HepG2 (cell line): Measurements from ENCODE around the gene FNDC3B. TPM values are rescaled to one million over a fixed set of nuclear protein-coding genes. Genes with fewer than 3 reads are reported as not detected.
A peak's percentile ranks its signal among the peaks of the same experiment; 100 is the strongest.

Experiments used
- CHD4 ChIP-seq: fragments of 200-600 bp; sonication (generic); IDR thresholded peaks from 2 replicates; pipeline ENCODE4 v1.7.0; 2017; ENCODE audit warnings: mild to moderate bottlenecking, low read length, borderline replicate concordance
- DRAP1 ChIP-seq: IDR thresholded peaks from 2 replicates; pipeline ENCODE4 v1.6.1; 2016; ENCODE audit warnings: missing genetic modification reagents, missing compliant biosample characterization
- EEA1 ChIP-seq: sonication (generic); formaldehyde crosslinking; IDR thresholded peaks from 2 replicates; pipeline ENCODE4 v1.5.1; 2020; ENCODE audit warnings: mild to moderate bottlenecking, missing genetic modification reagents, borderline replicate concordance
- ERF ChIP-seq: IDR thresholded peaks from 2 replicates; pipeline ENCODE4 v1.6.1; 2018; ENCODE audit warnings: missing biosample characterization, missing genetic modification reagents
- HNF4A ChIP-seq: sonication (generic); formaldehyde crosslinking; IDR thresholded peaks from 2 replicates; pipeline ENCODE4 v1.4.0; 2020; ENCODE audit warnings: missing genetic modification reagents
- REST ChIP-seq, 2 experiments: IDR thresholded peaks; 2 replicates each; pipeline ENCODE4 v1.6.1; 2011 to 2012; ENCODE audit warnings: low read length in 2 of 2, borderline replicate concordance in 1 of 2, low read depth in 1 of 2, mild to moderate bottlenecking in 1 of 2, moderate library complexity in 1 of 2
- RFX5 ChIP-seq: IDR thresholded peaks from 2 replicates; pipeline ENCODE4 v1.6.1; 2011; ENCODE audit warnings: low read depth, low read length, improper control_type of control experiment
- SMC3 ChIP-seq: IDR thresholded peaks from 2 replicates; pipeline ENCODE4 v1.6.1; 2011; ENCODE audit warnings: low read length, improper control_type of control experiment
- SNAPC4 ChIP-seq: sonication (generic); formaldehyde crosslinking; IDR thresholded peaks from 2 replicates; pipeline ENCODE4 v1.4.0; 2020; ENCODE audit warnings: mild to moderate bottlenecking, missing genetic modification reagents
- SOX13 ChIP-seq, 3 experiments: fragments of 450-650 bp in 1 of 3; sonication (generic) in 1 of 3; formaldehyde crosslinking in 1 of 3; IDR thresholded peaks in 2 of 3; conservative IDR thresholded peaks in 1 of 3; 2 replicates each; pipeline versions ENCODE4 v1.5.0 to v1.6.1; 2016 to 2020; ENCODE audit warnings: antibody characterized with exemption in 1 of 3, mild to moderate bottlenecking in 1 of 3, missing compliant biosample characterization in 1 of 3, missing genetic modification reagents in 1 of 3, moderate library complexity in 1 of 3
- SP4 ChIP-seq: sonication (generic); formaldehyde crosslinking; IDR thresholded peaks from 2 replicates; pipeline ENCODE4 v1.8.1; 2023; ENCODE audit warnings: mild to moderate bottlenecking, missing genetic modification reagents
- SRSF4 ChIP-seq: fragments of 200-400 bp; formaldehyde crosslinking; IDR thresholded peaks from one replicate; pipeline ENCODE4 v1.6.1; 2018; ENCODE audit warnings: mild to moderate bottlenecking, low read depth, low read length, moderate library complexity; ENCODE audit not compliant: poor library complexity, severe bottlenecking
- SUZ12 ChIP-seq: fragments of 150-350 bp; IDR thresholded peaks from 2 replicates; pipeline ENCODE4 v1.6.1; 2014; ENCODE audit warnings: low read depth, low read length
- ZBTB42 ChIP-seq: sonication (generic); formaldehyde crosslinking; IDR thresholded peaks from 2 replicates; pipeline ENCODE4 v1.5.0; 2020; ENCODE audit warnings: mild to moderate bottlenecking, missing genetic modification reagents
- ZGPAT ChIP-seq: IDR thresholded peaks from 2 replicates; pipeline ENCODE4 v1.6.1; 2016; ENCODE audit warnings: mild to moderate bottlenecking
- ZMAT5 ChIP-seq: sonication (generic); formaldehyde crosslinking; IDR thresholded peaks from 2 replicates; pipeline ENCODE4 v1.5.0; 2020; ENCODE audit warnings: mild to moderate bottlenecking, low read depth, missing genetic modification reagents, borderline replicate concordance
- ZNF317 ChIP-seq: sonication (generic); formaldehyde crosslinking; IDR thresholded peaks from 2 replicates; pipeline ENCODE4 v1.5.0; 2020; ENCODE audit warnings: mild to moderate bottlenecking, missing genetic modification reagents
- ZNF562 ChIP-seq: sonication (generic); formaldehyde crosslinking; IDR thresholded peaks from 2 replicates; pipeline ENCODE4 v1.8.0; 2022; ENCODE audit warnings: missing genetic modification reagents, borderline replicate concordance
- ZNF816 ChIP-seq: sonication (generic); formaldehyde crosslinking; IDR thresholded peaks from 2 replicates; pipeline ENCODE4 v1.8.0; 2022; ENCODE audit warnings: missing genetic modification reagents, mild to moderate bottlenecking, borderline replicate concordance
- polyA plus RNA-seq, 8 experiments: library from polyadenylated mRNA; depleted of rRNA in 3 of 8; stranded (reverse) in 7 of 8; unstranded in 1 of 8; fragments of >200 nt; fragmentation: Illumina TruSeq in 4 of 8; extraction: Trizol in 4 of 8; gene quantifications; 2 replicates each; pipeline versions ENCODE4 v1.2.1 to v1.2.3, GENCODE V29; 2011 to 2016; ENCODE audit warnings: low read depth in 4 of 8, missing spikeins in 1 of 8, mixed read lengths in 1 of 8; ENCODE audit not compliant: insufficient read depth in 1 of 8
- total RNA-seq, 5 experiments: library from RNA; depleted of rRNA; stranded (reverse); fragments of >200 nt; fragmentation: Illumina TruSeq; extraction: Trizol; gene quantifications; 2 replicates each; pipeline ENCODE4 v1.2.3, GENCODE V29; 2016; ENCODE audit warnings: low read depth in 1 of 5

The FNDC3B gene
- total and polyA plus RNA-seq, 2 of the 13 experiments (the other 11 are each of a cell fraction or from before 2014, with no cell fraction given) = 74.8 to 103 TPM

- TF ChIP-seq ZMAT5 = no peak
- peak; percentile 89 for TF ChIP-seq HNF4A (CRISPR knock-in tag)
- TF ChIP-seq ZNF562 (CRISPR knock-in tag) = no peak
- 0 out of 2 replicates have a peak, but pooled peaks have one; percentile 59 for TF ChIP-seq CHD4
- peak; percentile 54; the same call in 1 of the 2 replicates for TF ChIP-seq SOX13 (IDR thresholded peaks at IDR 0.05)
- TF ChIP-seq SOX13 (CRISPR knock-in tag; conservative IDR thresholded peaks at IDR 0.05 in 1 of 2, IDR thresholded peaks at IDR 0.05 in 1 of 2) = peak; percentile 81 to 84; a peak in 3 of 4 replicates
- no peak for TF ChIP-seq DRAP1 (CRISPR knock-in tag)
- no peak for TF ChIP-seq EEA1 (CRISPR knock-in tag)
- peak; percentile 41; the same call in 1 of the 2 replicates for TF ChIP-seq ERF (CRISPR knock-in tag)
- TF ChIP-seq SMC3 = no peak
- no peak for TF ChIP-seq SUZ12
- peak in 1 of 2 experiments; percentile 57; a peak in 1 of 4 replicates for TF ChIP-seq REST (IDR thresholded peaks at IDR 0.05; ENCODE audit: borderline replicate concordance in 1 of 2, low read depth in 1 of 2, low read length in 2 of 2)
- no peak for TF ChIP-seq RFX5
- no peak for TF ChIP-seq SP4 (CRISPR knock-in tag)
- no peak for TF ChIP-seq ZBTB42 (CRISPR knock-in tag)
- TF ChIP-seq ZGPAT (CRISPR knock-in tag) = peak; percentile 68; the same call in 1 of the 2 replicates
- TF ChIP-seq SRSF4 = no peak
- TF ChIP-seq ZNF317 (CRISPR knock-in tag) = peak; percentile 41; the same call in 1 of the 2 replicates
- TF ChIP-seq ZNF816 (CRISPR knock-in tag) = peak; percentile 57; the same call in 1 of the 2 replicates
- TF ChIP-seq SNAPC4 (CRISPR knock-in tag) = no peak
These were observed 44.6 kb downstream of the FNDC3B start (continued) for GRCh38 chr3:172083995-172084409.
